OCI-LY1 (cell line): ENCODE measurements around the gene IMMP2L.

Source experiments
- H2AFZ ChIP-seq: fragments of 200-600 bp; sonication (generic), shearing (Covaris generic); 2 replicates; pipeline ENCODE4 v1.6.0; 2014; ENCODE audit warnings: antibody characterized with exemption, mild to moderate bottlenecking, low read length
- H3F3A ChIP-seq: fragments of 200-600 bp; sonication (generic), shearing (Covaris generic); 2 replicates; pipeline ENCODE4 v1.6.0; 2014; ENCODE audit warnings: mild to moderate bottlenecking, antibody characterized with exemption, low read length, moderate library complexity; ENCODE audit not compliant: insufficient read depth
- H3K27ac ChIP-seq: fragments of 200-600 bp; sonication (generic); 2 replicates; pipeline ENCODE4 v1.5.1; 2014; ENCODE audit warnings: low read length, mixed run types, mild to moderate bottlenecking, low read depth; ENCODE audit not compliant: poor library complexity, severe bottlenecking
- H3K27me3 ChIP-seq: fragments of 200-600 bp; sonication (generic); 2 replicates; pipeline ENCODE4 v1.6.0; 2014; ENCODE audit warnings: antibody characterized with exemption, mild to moderate bottlenecking, low read length, moderate library complexity; ENCODE audit not compliant: insufficient read depth
- H3K36me3 ChIP-seq: fragments of 200-600 bp; sonication (generic); 2 replicates; pipeline ENCODE4 v1.6.1; 2014; ENCODE audit warnings: mild to moderate bottlenecking, antibody characterized with exemption, low read length, moderate library complexity, mixed read lengths; ENCODE audit not compliant: insufficient read depth
- H3K4me1 ChIP-seq: fragments of 200-600 bp; sonication (generic); 2 replicates; pipeline ENCODE4 v1.5.1; 2014; ENCODE audit warnings: mild to moderate bottlenecking, low read length, moderate library complexity; ENCODE audit not compliant: insufficient read depth, severe bottlenecking
- H3K4me2 ChIP-seq: fragments of 200-600 bp; sonication (generic), shearing (Covaris generic); 2 replicates; pipeline ENCODE4 v1.6.1; 2014; ENCODE audit warnings: low read length
- H3K4me3 ChIP-seq: fragments of 200-600 bp; sonication (generic); 2 replicates; pipeline ENCODE4 v1.5.1; 2014; ENCODE audit warnings: low read length, low read depth, mild to moderate bottlenecking, mixed read lengths; ENCODE audit not compliant: poor library complexity, severe bottlenecking
- H3K79me2 ChIP-seq: fragments of 200-600 bp; shearing (Covaris generic); 2 replicates; pipeline ENCODE4 v1.6.1; 2016; ENCODE audit warnings: mixed run types, low read length, mixed read lengths; ENCODE audit not compliant: insufficient read depth
- H3K9ac ChIP-seq: fragments of 200-600 bp; sonication (generic), shearing (Covaris generic); 2 replicates; pipeline ENCODE4 v1.6.1; 2014; ENCODE audit warnings: mild to moderate bottlenecking, low read length, mixed read lengths
- H3K9me2 ChIP-seq: fragments of 200-600 bp; sonication (generic), shearing (Covaris generic); 2 replicates; pipeline ENCODE4 v1.6.1; 2014; ENCODE audit warnings: low read depth, mild to moderate bottlenecking, low read length, mixed read lengths
- H3K9me3 ChIP-seq: fragments of 200-600 bp; shearing (Covaris generic); 2 replicates; pipeline ENCODE4 v1.6.1; 2014; ENCODE audit warnings: low read length, mixed read lengths
- H4K20me1 ChIP-seq: fragments of 200-600 bp; sonication (generic), shearing (Covaris generic); 2 replicates; pipeline ENCODE4 v1.6.0; 2016; ENCODE audit warnings: mild to moderate bottlenecking, low read length; ENCODE audit not compliant: insufficient read depth
- EZH2 ChIP-seq: fragments of 200-600 bp; sonication (generic), shearing (Covaris generic); IDR thresholded peaks from 2 replicates; pipeline ENCODE4 v1.8.0; 2017; ENCODE audit warnings: borderline replicate concordance, mixed run types, mild to moderate bottlenecking, antibody characterized with exemption, low read length, moderate library complexity, mixed read lengths
- TF ChIP-seq, protein P1 (sequence below): fragments of 200-600 bp; sonication (generic), shearing (Covaris generic); IDR thresholded peaks from 2 replicates; pipeline ENCODE4 v1.5.1; 2017; ENCODE audit warnings: mild to moderate bottlenecking, antibody characterized with exemption, low read length, moderate library complexity, mixed read lengths

Gene IMMP2L

DNA sequence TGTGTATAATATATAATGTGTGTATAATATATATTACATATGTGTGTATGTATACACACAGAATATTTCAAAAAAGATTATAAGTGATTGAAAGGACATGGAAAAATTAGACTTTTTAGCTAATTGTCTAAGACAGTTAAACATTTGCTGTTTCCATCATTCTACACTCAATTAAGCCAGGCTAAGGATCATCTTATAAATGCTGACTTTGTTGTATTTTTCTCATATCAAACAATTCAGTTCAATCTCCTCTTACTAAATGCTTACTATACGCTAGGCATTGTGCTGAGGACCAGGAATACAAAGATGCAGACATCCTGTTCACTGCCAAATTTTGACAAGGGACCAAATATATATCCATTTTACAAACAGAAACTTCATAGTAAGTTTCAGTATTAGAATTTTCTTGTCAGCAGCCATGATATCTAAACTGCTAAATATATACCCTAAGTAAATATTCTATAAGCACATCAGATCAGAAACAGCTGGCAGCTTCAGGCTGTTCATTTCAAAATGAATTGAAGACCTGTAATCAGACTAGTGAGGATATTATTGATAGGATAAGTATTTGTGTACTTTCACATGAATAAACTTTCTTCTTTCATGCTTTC is 481.7 kb downstream of the IMMP2L start:
- Histone ChIP-seq H3K9ac (peak overlapping the region; percentile 45; the same call in 1 of the 2 replicates), H3K4me1 (peaks cover 69% of the 10 kb centered on the region), H2AFZ (peak overlapping the region; percentile 56), H3K27ac (peak overlapping the region; percentile 93), H3K36me3 (no peaks in the 10 kb centered on the region), H3K79me2 (no peaks in the 10 kb centered on the region), H3F3A (peaks cover 10% of the 10 kb centered on the region), H3K4me3 (no peak overlapping the region), H3K9me3 (no peaks in the 10 kb centered on the region), H3K9me2 (no peaks in the 10 kb centered on the region), H4K20me1 (no peaks in the 10 kb centered on the region), H3K4me2 (no peak overlapping the region; the same call in 1 of the 2 replicates), H3K27me3 (no peaks in the 10 kb centered on the region)
- no peak for TF ChIP-seq EZH2
- TF ChIP-seq, protein P1, sequence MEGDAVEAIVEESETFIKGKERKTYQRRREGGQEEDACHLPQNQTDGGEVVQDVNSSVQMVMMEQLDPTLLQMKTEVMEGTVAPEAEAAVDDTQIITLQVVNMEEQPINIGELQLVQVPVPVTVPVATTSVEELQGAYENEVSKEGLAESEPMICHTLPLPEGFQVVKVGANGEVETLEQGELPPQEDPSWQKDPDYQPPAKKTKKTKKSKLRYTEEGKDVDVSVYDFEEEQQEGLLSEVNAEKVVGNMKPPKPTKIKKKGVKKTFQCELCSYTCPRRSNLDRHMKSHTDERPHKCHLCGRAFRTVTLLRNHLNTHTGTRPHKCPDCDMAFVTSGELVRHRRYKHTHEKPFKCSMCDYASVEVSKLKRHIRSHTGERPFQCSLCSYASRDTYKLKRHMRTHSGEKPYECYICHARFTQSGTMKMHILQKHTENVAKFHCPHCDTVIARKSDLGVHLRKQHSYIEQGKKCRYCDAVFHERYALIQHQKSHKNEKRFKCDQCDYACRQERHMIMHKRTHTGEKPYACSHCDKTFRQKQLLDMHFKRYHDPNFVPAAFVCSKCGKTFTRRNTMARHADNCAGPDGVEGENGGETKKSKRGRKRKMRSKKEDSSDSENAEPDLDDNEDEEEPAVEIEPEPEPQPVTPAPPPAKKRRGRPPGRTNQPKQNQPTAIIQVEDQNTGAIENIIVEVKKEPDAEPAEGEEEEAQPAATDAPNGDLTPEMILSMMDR: no peak

DNA sequence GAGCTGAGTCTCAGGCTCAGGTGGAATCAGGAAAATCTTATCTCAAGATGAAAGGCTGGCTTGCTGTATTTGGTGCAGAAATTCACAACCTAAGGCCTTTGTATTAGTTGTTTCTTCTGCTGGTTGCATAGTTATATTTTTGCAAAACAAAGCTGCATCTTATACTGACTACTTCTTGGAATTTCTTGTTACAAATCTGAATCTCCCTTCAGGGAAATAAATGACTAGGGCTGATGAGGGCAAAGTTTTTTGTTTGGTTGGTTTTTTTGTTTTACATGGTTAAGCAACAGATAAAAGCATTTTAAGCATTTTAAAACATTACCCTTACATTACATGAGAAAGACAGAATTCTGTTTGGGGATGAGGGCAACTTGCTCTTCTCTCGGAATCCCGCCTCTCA is 485.3 kb downstream of the IMMP2L start:
- H3K36me3 ChIP-seq: no peaks in the 10 kb centered on the region
- no peak overlapping the region for H3K9ac ChIP-seq
- no peak overlapping the region for H3K27ac ChIP-seq
- no peaks in the 10 kb centered on the region for H4K20me1 ChIP-seq
- no peak overlapping the region for H3K4me2 ChIP-seq
- no peaks in the 10 kb centered on the region for H3K9me3 ChIP-seq
- no peak for TF ChIP-seq EZH2
- TF ChIP-seq, protein P1: no peak
- no peak overlapping the region for H2AFZ ChIP-seq
- no peaks in the 10 kb centered on the region for H3K79me2 ChIP-seq
- H3K9me2 ChIP-seq: no peaks in the 10 kb centered on the region
- no peaks in the 10 kb centered on the region for H3F3A ChIP-seq
- peaks cover 48% of the 10 kb centered on the region for H3K4me1 ChIP-seq
- no peak overlapping the region for H3K4me3 ChIP-seq
- H3K27me3 ChIP-seq: no peaks in the 10 kb centered on the region

DNA sequence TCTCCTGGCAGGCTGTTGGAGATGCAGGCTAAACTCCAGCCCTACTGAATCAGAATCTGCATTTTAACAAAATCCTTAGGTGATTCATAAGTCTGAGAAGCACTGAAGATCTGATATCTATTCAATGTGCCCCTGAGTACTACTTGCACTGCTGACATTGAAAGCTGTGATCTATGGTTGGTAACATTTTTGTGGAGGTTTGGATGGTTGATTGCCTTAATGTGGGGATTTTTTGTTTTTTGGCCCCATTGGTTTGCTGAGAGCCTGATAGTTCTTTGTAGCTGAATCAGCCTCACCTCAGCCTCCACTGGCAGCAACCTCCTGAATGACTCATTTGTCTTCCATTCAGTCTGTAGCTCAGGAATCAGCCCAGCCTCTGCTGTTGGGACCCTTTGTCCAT is 486.1 kb downstream of the IMMP2L start:
- Histone ChIP-seq H3K4me1 (peaks cover 47% of the 10 kb centered on the region), H3K27ac (peak overlapping the region; percentile 9), H2AFZ (no peak overlapping the region), H3K36me3 (no peaks in the 10 kb centered on the region), H3K27me3 (no peaks in the 10 kb centered on the region), H3F3A (no peaks in the 10 kb centered on the region), H3K9me2 (no peaks in the 10 kb centered on the region), H3K9ac (no peak overlapping the region), H3K9me3 (no peaks in the 10 kb centered on the region), H3K4me3 (no peak overlapping the region), H3K79me2 (no peaks in the 10 kb centered on the region), H3K4me2 (no peak overlapping the region), H4K20me1 (no peaks in the 10 kb centered on the region)
- TF ChIP-seq, protein P1: no peak
